ENCODE data around the gene IMMP2L.

IMMP2L gene

DNA sequence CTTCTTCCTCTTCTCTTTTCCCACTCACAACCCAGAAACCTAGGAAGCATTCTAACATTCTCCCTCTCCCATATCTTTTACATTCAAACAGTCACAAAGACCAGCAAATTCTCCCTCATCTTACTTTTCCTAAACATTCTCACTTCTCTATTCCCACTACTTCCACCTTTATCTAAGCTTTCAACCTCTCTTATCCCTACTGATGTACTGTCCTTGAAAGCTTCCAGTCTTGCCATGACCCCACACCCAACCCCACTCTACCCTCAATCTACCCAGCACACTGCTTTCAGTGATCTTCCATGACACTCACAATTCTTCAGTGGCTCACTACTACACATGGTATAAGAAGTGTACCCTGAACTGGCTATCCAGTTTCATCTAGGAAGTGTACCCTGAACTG lies 5.3 kb downstream of the IMMP2L start:
- DNase-seq (ENCODE audit: low spot score) = no peak

DNA sequence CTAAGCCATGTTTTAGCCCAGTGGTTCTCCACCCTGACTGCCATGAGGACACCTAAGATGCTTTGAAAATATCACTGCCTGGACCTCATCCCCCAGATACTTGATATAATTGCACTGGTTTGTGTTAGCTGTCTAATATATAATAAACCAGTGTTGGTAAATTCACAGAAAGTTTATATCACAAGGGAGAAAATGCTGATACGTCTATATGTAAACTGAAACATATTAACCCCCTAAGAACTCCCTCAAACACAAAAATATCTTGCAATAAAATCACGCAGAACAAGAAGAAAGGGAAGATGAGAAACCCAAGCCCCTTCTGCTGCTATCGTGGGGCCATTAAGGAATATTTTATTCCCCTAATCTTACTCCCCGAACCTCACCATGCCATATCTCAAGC lies 8.2 kb downstream of the IMMP2L start:
- no peak for DNase-seq (ENCODE audit: low spot score)

- DNase-seq (ENCODE audit: low spot score) = no peak
Observed at GRCh38 chr7:111541067-111541466, 21.2 kb downstream of the IMMP2L start.

DNA sequence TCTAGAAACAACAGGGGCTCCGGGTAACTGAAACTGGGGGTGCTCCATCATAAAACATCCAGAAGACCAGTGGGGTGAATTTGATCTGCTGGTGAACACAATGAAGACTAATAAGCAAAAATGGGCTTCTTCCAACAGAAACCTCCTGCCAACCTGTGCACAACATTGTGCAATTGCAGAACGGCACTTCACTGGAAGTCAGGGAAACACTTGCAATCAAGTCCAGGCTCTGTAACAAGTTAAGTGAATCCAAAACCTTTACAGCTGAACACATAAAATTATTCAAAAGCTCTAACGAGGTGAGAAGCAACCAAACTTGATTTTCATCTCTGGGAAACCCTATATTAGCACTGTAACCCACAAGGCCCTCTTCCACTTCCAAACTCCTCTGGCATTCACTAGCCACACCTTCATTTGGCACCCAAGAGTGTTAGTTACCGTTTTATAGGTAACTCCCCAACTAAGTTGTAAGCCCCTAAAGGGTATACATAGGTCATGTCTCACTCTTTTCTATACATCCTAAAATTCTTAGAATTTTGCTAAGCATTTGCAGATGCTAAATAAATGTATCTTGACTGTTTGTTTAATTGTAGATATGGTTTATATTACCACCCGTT lies 22.0 kb downstream of the IMMP2L start:
- no peak for DNase-seq (ENCODE audit: low spot score)

- DNase-seq (ENCODE audit: low spot score) = no peak
Observed at GRCh38 chr7:111537134-111537533, 25.2 kb downstream of the IMMP2L start.

DNA sequence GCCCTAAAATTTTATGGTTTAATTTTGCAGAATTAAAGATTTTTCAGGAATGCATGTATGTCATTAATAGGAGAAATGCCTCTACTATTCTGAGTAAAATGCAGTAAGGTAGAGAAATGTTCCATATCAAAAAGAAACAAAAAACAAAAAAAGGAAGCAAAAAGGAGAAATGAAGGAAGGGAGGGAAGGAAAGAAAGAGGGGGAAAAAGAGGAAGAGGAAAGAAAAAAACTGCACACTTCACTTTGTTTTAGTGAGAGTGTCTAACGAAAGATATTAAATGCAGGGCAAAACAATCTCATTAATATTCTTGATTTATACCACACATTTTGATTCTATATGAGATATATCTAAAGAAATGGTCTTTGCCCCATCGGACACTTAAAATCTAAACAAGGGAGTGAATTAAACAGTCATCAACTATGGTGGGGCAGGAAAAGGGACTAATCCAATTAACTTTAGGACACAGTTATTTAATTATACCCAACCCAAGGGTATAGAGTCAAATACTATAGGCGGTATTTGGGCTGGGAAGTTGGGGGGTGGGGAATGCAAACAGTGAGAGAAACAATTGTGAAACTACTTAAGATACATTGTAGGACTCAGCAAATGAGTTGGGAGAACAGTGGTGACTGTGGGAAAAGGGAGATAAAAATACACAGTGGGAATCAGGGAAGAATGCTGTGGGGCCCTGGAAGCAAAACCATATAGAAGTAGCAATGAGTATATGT lies 27.0 kb downstream of the IMMP2L start:
- no peak for DNase-seq (ENCODE audit: low spot score)

DNA sequence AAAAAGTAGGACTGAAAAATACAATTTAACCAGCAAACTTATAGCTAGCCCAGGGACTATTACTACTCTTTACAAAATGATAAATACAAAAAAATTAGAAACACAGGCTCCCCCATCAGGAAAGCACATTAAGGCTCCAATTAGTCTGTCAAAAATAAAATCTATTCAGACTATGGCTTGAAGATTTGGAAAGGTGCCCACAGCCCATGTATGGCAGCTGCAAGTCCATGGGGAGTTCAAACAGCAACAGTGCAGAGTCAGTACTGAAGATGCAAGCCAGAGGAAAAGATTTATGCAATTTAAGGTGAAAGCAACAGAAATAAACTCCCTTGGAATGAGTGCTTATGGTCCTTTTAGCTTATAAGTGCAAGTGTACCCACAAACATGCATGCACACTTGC lies 29.7 kb downstream of the IMMP2L start:
- DNase-seq (ENCODE audit: low spot score) = no peak

GRCh38 chr7:111531993-111532392 lies 30.3 kb downstream of the IMMP2L start:
- DNase-seq (ENCODE audit: low spot score) = no peak

DNA sequence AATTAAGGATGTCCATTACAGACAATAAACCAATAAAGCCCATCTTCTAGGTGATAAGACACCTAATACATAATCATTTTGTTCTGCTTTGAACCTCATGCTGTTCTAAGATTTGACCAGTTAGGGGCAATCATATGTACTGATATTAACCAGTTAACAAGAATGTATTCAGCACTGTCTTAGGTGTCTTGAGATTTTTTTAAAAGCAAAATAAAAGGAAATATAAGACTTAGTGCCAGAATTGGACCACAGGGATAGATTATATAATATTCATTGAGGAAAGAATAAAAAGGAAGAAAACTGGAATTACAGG lies 32.0 kb downstream of the IMMP2L start:
- DNase-seq (ENCODE audit: low spot score) = no peak

GRCh38 chr7:111529507-111530355 lies 32.6 kb downstream of the IMMP2L start:
- no peak for DNase-seq (ENCODE audit: low spot score)

- DNase-seq (ENCODE audit: low spot score) = peak; percentile 40
Observed at GRCh38 chr7:111528331-111528730, 34.0 kb downstream of the IMMP2L start.

GRCh38 chr7:111527545-111527944 lies 34.7 kb downstream of the IMMP2L start:
- DNase-seq (ENCODE audit: low spot score) = no peak

- DNase-seq (ENCODE audit: low spot score) = no peak
Observed at GRCh38 chr7:111525100-111525499, 37.2 kb downstream of the IMMP2L start.

DNA sequence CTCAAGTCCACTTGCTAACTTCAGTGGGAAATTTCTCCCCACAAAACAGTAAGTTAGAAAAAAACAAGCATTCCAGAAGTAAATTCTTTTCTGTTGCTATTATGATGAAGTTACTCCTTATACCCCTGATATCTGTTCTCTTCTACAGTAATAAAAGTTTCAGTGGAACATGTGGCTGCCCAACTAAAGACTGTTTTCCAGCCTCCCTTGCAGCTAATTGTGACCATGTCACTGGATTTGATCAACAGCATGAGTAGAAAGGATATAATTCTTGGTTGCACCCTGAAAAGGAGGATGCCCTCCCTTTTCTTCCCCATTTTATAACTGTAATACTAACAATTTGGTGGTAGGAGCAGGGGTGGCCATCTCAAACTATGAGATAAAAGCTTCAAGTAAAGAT lies 40.6 kb downstream of the IMMP2L start:
- no peak for DNase-seq (ENCODE audit: low spot score)

GRCh38 chr7:111518264-111518663 lies 44.0 kb downstream of the IMMP2L start:
- no peak for DNase-seq (ENCODE audit: low spot score)

GRCh38 chr7:111517549-111517951 lies 44.7 kb downstream of the IMMP2L start:
- peak; percentile 12 for DNase-seq (ENCODE audit: low spot score)

GRCh38 chr7:111516612-111517011 lies 45.7 kb downstream of the IMMP2L start:
- no peak for DNase-seq (ENCODE audit: low spot score)

DNA sequence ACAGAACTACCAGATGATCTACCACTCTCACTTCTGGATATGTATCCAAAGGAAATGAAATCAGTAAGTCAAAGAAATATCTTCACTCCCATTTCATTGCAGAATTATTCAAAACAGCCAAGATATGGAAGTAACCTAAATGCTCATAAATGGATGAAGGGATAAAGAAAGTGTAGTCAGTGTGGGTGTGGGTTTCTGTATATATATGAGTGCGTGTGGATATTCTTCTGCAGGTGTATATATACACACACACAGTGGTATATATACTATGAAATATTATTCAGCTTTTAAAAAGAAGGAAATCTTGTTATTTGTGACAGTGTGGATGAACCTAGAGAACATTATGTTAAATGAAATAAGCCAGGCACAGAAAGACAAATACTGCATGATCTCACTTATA lies 48.7 kb downstream of the IMMP2L start:
- DNase-seq (ENCODE audit: low spot score) = no peak

DNA sequence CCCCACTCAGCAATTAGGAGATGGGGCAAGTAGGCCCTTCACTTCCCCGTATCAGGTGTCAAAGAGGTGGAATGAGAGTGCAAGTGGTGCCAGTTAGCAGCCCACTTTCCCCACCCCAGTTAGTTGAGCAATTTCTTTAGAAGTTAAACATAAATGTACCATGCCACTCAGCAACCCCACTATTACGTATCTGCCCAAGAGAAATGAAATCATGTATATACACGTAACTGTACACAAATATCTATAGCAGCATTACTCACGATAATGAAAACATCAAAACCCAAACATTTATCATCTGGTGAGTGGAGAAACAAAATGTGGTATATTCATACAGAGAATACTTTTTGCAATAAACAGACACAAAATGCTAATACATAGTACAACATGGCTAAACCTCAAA lies 50.4 kb downstream of the IMMP2L start:
- DNase-seq (ENCODE audit: low spot score) = no peak

DNA sequence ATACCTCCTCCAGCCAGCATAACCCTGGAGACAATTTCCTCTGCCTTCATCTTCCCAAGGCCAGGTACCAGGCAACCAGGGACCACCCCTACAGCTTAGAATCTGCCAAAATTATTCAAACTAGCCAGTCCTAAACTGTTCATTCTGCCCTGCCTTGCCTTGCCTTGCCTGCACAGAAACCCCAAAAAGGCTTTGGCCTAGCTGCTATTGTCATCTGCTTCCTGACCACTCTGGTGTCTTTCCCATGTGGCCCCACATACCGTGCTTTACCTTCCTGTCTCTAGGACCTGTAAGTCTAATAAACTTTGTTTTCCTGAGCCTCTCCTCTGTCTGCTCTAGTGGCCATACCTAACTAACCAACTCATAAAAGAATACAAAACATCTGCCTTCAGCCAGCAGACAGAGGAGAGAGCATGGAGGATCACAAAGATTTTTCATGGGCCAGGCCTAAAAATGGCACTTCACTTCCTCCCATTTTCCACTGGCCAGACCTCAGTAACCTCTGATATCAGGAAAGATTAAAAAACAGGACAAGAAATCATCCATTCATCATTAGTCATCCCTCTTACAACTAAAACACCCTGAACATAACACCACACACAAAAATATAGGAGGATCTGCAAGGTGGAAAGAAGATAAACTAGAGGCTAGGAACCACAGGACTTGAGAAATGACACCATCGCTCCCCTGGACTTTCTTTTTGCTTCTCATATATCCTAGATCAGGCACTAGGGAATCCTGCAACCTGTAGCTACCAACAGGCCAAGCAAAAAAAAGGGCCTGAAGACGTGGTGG lies 51.5 kb downstream of the IMMP2L start:
- no peak for DNase-seq (ENCODE audit: low spot score)

DNA sequence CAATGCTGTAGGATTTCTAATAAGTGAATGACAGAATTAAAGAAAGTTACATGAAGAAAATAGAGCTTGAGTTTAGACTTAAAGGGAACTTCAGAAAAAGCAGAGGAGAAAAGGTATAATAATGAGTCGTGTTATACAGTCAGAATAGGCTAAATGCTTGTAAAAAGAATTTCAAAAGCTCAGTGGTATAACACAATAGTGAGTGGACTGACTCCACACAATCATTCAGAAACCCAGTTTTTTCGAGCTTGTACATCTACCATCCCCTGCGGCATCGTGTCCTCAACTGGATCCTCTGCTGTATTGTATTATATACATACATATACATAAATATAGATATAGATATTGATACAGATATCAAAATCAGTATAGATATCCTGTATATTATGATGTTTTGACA lies 52.2 kb downstream of the IMMP2L start:
- DNase-seq (ENCODE audit: low spot score) = no peak

- DNase-seq (ENCODE audit: low spot score) = no peak
Observed at GRCh38 chr7:111509288-111509687, 53.0 kb downstream of the IMMP2L start.
